BE2C (cell line): ENCODE measurements around the gene PIGN.

ENCODE experiments used
- DNase-seq: peaks from one replicate; pipeline ENCODE4 v3.0.0-alpha.2; 2020
- H3K27me3 ChIP-seq: fragments of 250-450 bp; sonication (Bioruptor Pico); 2 replicates; pipeline ENCODE4 v1.5.1; 2020; ENCODE audit warnings: mild to moderate bottlenecking
- H3K36me3 ChIP-seq: fragments of 250-450 bp; sonication (Bioruptor Pico); 2 replicates; pipeline ENCODE4 v1.5.1; 2020; ENCODE audit warnings: mild to moderate bottlenecking
- H3K4me1 ChIP-seq: fragments of 250-450 bp; sonication (Bioruptor Pico); 2 replicates; pipeline ENCODE4 v1.5.1; 2020
- H3K4me3 ChIP-seq: 2 replicates; pipeline ENCODE4 v1.5.1; 2011; ENCODE audit warnings: low read depth, low read length
- H3K9me3 ChIP-seq: fragments of 250-450 bp; sonication (Bioruptor Pico); 2 replicates; pipeline ENCODE4 v1.5.1; 2020
- TF ChIP-seq, protein P1 (sequence below): IDR thresholded peaks from 2 replicates; pipeline ENCODE4 v1.5.1; 2012; ENCODE audit warnings: mild to moderate bottlenecking, low read depth, low read length

PIGN gene

DNA sequence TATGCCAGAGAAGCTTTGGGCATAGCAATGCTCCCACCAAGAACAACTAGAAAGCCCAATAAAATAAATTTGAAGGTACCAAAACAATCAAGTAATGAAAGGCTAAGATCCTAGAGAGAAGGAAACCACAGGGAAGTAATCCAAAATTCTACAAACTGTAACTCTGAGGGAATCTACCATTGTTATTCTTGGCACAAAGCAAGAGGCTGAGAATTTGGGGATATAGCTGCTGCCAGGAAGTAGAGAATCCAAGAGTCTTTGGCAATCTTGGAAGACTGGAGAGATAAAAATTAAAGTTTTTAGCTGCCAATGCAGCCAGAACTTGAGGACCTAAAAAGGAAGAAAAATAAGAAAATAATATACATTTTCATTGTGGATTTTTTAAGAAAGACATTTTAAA is 68.5 kb downstream of the PIGN start:
- no peaks in the 10 kb centered on the region for H3K36me3 ChIP-seq

DNA sequence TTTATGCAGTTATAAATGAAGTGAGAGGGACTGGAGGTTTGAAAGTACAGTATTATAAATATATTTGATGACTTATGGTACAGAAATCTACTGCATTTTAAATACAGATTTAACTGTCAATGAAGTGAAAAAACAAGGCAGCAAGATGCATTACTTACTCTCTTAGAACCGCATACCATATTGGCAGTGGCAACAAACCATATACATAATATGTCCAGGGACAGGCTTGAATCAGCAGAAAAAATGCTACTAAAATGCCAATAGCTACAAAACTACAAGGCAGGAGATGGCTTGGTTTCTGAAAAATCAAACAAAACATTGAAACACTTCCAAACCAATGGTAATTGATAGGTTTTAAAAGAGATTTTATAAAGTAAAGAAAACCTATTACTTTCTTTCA is 77.2 kb downstream of the PIGN start:
- Histone ChIP-seq H3K27me3 (no peaks in the 10 kb centered on the region), H3K36me3 (no peaks in the 10 kb centered on the region), H3K4me1 (no peaks in the 10 kb centered on the region), H3K9me3 (no peaks in the 10 kb centered on the region), H3K4me3 (no peak overlapping the region)
- TF ChIP-seq, protein P1, sequence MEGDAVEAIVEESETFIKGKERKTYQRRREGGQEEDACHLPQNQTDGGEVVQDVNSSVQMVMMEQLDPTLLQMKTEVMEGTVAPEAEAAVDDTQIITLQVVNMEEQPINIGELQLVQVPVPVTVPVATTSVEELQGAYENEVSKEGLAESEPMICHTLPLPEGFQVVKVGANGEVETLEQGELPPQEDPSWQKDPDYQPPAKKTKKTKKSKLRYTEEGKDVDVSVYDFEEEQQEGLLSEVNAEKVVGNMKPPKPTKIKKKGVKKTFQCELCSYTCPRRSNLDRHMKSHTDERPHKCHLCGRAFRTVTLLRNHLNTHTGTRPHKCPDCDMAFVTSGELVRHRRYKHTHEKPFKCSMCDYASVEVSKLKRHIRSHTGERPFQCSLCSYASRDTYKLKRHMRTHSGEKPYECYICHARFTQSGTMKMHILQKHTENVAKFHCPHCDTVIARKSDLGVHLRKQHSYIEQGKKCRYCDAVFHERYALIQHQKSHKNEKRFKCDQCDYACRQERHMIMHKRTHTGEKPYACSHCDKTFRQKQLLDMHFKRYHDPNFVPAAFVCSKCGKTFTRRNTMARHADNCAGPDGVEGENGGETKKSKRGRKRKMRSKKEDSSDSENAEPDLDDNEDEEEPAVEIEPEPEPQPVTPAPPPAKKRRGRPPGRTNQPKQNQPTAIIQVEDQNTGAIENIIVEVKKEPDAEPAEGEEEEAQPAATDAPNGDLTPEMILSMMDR: no peak
- no peak for DNase-seq

More for the DNA sequence above, 68.5 kb downstream of the PIGN start:
- H3K4me3 ChIP-seq: no peak overlapping the region
- H3K27me3 ChIP-seq: no peaks in the 10 kb centered on the region
- H3K9me3 ChIP-seq: no peaks in the 10 kb centered on the region
- DNase-seq: no peak
- TF ChIP-seq, protein P1: no peak
- H3K4me1 ChIP-seq: no peaks in the 10 kb centered on the region

- no peaks in the 10 kb centered on the region for H3K4me1 ChIP-seq
- DNase-seq: no peak
- H3K36me3 ChIP-seq: no peaks in the 10 kb centered on the region
- TF ChIP-seq, protein P1: no peak
- H3K4me3 ChIP-seq: no peak overlapping the region
- no peaks in the 10 kb centered on the region for H3K27me3 ChIP-seq
- H3K9me3 ChIP-seq: no peaks in the 10 kb centered on the region
Measured at GRCh38 chr18:62107881-62108280, 79.0 kb downstream of the PIGN start.

DNA sequence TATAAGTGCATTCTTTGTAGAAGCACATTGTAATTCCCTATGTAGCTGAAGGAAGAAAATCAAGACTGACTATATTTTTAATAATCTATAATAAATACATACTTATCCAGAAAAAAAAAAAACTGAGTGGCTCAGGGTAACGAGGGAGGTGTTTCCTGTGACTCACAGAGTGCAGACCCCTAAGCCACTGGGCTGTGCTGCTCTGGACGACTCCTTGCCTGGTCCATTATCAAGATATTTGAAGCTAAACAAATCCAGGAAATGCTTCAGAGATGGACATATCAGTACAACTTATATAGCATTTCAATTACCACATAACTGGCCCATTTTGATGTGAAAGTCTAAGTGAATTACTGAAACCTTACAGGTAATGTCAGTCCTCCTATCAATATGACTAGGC is 80.6 kb downstream of the PIGN start:
- TF ChIP-seq, protein P1: no peak
- no peak for DNase-seq
- Histone ChIP-seq H3K36me3 (no peaks in the 10 kb centered on the region), H3K9me3 (no peaks in the 10 kb centered on the region), H3K4me3 (no peak overlapping the region), H3K4me1 (no peaks in the 10 kb centered on the region), H3K27me3 (no peaks in the 10 kb centered on the region)

GRCh38 chr18:62105376-62105775 is 81.5 kb downstream of the PIGN start:
- H3K4me1 ChIP-seq: no peaks in the 10 kb centered on the region
- no peaks in the 10 kb centered on the region for H3K27me3 ChIP-seq
- no peak for DNase-seq
- TF ChIP-seq, protein P1: no peak
- no peak overlapping the region for H3K4me3 ChIP-seq
- H3K9me3 ChIP-seq: no peaks in the 10 kb centered on the region
- no peaks in the 10 kb centered on the region for H3K36me3 ChIP-seq

DNA sequence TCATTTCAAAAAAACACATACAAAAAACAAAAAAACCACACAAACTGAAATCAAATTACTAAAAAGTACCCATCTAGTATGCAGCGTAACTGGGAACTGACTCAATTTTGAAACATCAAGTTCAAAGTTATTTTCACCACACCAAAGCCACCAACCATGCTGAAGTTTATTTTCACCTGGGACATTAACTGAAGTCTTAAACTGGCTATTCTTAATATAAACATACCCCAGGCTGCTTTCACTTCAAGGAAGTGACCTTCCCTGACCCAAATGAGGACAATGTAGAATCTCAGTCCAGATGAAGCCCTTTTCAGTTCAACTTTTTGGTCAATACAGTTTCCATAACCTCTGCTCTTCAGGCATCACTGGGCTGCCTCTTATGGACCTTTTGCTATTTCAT is 84.6 kb downstream of the PIGN start:
- Histone ChIP-seq H3K4me3 (no peak overlapping the region), H3K4me1 (no peaks in the 10 kb centered on the region), H3K27me3 (no peaks in the 10 kb centered on the region), H3K36me3 (no peaks in the 10 kb centered on the region), H3K9me3 (no peaks in the 10 kb centered on the region)
- TF ChIP-seq, protein P1: no peak
- DNase-seq: no peak
